Measurements from ENCODE around the gene GALNT17.

The GALNT17 gene

DNA sequence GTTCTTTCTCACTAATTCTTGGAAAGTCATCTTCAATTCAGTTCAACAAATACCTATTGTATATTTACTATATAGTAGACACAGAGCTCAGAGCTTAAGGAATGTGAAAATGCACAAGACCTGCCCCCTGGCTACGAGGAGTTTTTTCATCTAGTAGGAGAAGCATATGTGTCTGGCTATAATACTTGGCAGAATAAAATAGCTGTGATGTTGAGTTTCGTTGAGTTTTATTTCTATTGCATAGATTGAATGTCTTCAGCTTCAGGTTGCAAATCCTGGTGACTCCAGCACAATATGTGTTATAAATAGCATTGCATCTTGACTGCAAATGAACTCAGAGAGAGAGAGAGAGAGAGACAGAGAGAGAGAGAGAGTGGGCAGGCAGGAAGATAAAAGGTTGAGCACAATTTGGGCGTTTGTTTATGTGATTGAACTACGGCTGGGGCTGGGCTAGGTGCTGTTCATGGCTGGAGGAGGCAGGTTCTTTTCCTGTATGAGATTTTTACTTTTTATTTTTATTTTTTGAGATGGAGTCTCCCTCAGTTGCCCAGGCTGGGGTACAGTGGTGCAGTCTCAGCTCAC lies 229.6 kb downstream of the GALNT17 start:
- TF ChIP-seq, protein P1, sequence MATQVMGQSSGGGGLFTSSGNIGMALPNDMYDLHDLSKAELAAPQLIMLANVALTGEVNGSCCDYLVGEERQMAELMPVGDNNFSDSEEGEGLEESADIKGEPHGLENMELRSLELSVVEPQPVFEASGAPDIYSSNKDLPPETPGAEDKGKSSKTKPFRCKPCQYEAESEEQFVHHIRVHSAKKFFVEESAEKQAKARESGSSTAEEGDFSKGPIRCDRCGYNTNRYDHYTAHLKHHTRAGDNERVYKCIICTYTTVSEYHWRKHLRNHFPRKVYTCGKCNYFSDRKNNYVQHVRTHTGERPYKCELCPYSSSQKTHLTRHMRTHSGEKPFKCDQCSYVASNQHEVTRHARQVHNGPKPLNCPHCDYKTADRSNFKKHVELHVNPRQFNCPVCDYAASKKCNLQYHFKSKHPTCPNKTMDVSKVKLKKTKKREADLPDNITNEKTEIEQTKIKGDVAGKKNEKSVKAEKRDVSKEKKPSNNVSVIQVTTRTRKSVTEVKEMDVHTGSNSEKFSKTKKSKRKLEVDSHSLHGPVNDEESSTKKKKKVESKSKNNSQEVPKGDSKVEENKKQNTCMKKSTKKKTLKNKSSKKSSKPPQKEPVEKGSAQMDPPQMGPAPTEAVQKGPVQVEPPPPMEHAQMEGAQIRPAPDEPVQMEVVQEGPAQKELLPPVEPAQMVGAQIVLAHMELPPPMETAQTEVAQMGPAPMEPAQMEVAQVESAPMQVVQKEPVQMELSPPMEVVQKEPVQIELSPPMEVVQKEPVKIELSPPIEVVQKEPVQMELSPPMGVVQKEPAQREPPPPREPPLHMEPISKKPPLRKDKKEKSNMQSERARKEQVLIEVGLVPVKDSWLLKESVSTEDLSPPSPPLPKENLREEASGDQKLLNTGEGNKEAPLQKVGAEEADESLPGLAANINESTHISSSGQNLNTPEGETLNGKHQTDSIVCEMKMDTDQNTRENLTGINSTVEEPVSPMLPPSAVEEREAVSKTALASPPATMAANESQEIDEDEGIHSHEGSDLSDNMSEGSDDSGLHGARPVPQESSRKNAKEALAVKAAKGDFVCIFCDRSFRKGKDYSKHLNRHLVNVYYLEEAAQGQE (IDR thresholded peaks at IDR 0.05; ENCODE audit: insufficient read depth in 1 of 2, low read depth in 2 of 2, low read length in 2 of 2): no peak
- TF ChIP-seq TAF1 (IDR thresholded peaks at IDR 0.05; ENCODE audit: borderline replicate concordance, insufficient read depth, low read length): no peak
- TF ChIP-seq FOXP2 (optimal IDR thresholded peaks at IDR 0.05; ENCODE audit: borderline replicate concordance, extremely low read depth, extremely low read length, insufficient read depth): no peak
- no peak for TF ChIP-seq POLR2AphosphoS5 (IDR thresholded peaks at IDR 0.05; ENCODE audit: low read depth, low read length)
- TF ChIP-seq SIN3A (IDR thresholded peaks at IDR 0.05; ENCODE audit: borderline replicate concordance, insufficient read depth, low read length): no peak

DNA sequence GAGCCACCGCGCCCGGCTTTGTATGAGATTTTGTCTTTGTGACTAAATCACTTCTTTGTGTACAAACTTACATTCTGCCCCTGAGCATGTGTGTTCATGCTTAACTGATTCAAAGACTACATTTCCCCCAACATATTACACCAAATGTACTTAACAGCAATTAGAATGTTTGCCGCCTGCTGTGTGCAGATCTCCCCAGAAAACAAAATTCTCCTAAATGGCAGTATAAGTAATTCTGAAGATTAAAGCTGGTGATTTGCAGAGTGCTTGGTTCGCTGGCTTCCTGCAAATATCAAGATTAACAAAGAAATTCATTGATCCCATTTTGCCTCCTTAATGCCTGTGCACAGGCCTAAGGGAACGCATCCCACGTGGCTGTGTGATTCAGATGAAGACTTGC lies 230.3 kb downstream of the GALNT17 start:
- TF ChIP-seq, protein P1 (IDR thresholded peaks at IDR 0.05; ENCODE audit: insufficient read depth in 1 of 2, low read depth in 2 of 2, low read length in 2 of 2): no peak
- TF ChIP-seq SIN3A (IDR thresholded peaks at IDR 0.05; ENCODE audit: borderline replicate concordance, insufficient read depth, low read length) (no peak), FOXP2 (optimal IDR thresholded peaks at IDR 0.05; ENCODE audit: borderline replicate concordance, extremely low read depth, extremely low read length, insufficient read depth) (no peak), POLR2AphosphoS5 (IDR thresholded peaks at IDR 0.05; ENCODE audit: low read depth, low read length) (no peak), TAF1 (IDR thresholded peaks at IDR 0.05; ENCODE audit: borderline replicate concordance, insufficient read depth, low read length) (no peak)

DNA sequence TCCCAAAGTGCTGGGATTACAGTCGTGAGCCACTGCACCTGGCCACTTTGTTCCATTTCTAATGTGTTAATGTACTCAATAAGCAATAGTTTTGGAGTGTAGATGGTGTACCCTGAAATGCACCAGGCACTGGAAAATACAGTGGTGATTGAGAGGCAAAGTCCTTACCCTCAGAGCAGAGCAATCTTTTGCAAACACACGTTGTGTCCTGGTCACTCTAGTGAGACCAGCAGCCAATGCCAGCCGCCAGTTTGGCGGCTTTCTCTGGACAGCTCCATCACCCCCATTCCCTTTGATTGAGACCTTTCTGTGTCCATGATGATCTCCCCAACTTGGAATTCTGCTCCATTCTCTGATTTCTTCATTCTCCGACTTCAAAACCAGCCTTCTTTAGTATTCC lies 231.3 kb downstream of the GALNT17 start:
- no peak for TF ChIP-seq POLR2AphosphoS5 (IDR thresholded peaks at IDR 0.05; ENCODE audit: low read depth, low read length)
- TF ChIP-seq FOXP2 (optimal IDR thresholded peaks at IDR 0.05; ENCODE audit: borderline replicate concordance, extremely low read depth, extremely low read length, insufficient read depth): no peak
- no peak for TF ChIP-seq TAF1 (IDR thresholded peaks at IDR 0.05; ENCODE audit: borderline replicate concordance, insufficient read depth, low read length)
- TF ChIP-seq, protein P1 (IDR thresholded peaks at IDR 0.05; ENCODE audit: insufficient read depth in 1 of 2, low read depth in 2 of 2, low read length in 2 of 2): no peak
- no peak for TF ChIP-seq SIN3A (IDR thresholded peaks at IDR 0.05; ENCODE audit: borderline replicate concordance, insufficient read depth, low read length)

DNA sequence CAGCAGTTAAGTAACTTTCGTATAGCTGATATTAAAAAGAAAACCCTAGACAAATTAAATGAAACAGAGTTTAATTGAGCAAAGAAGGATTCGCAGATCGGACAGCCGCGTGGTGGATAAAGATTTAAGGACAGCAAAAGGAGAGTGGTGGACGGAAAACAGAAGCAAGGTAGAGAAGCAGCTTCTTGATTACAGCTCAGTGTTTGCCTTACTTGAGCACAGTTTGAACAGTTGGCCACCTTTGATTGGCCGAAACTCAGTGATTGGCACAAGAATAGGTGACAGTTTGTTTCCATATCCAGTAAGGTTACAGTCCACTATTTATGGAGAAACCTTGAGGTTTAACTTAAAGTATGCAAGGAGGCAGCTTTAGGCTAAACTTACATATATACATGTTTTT lies 231.7 kb downstream of the GALNT17 start:
- TF ChIP-seq FOXP2 (optimal IDR thresholded peaks at IDR 0.05; ENCODE audit: borderline replicate concordance, extremely low read depth, extremely low read length, insufficient read depth) (no peak), POLR2AphosphoS5 (IDR thresholded peaks at IDR 0.05; ENCODE audit: low read depth, low read length) (no peak), SIN3A (IDR thresholded peaks at IDR 0.05; ENCODE audit: borderline replicate concordance, insufficient read depth, low read length) (no peak), TAF1 (IDR thresholded peaks at IDR 0.05; ENCODE audit: borderline replicate concordance, insufficient read depth, low read length) (no peak)
- TF ChIP-seq, protein P1 (IDR thresholded peaks at IDR 0.05; ENCODE audit: insufficient read depth in 1 of 2, low read depth in 2 of 2, low read length in 2 of 2): no peak
